Neural crest cell (in vitro differentiated cells): ENCODE results near the gene FUNDC2. TPM values are rescaled to one million over a fixed set of nuclear protein-coding genes. Genes with fewer than 3 reads are reported as not detected.

ENCODE experiments used
- DNase-seq: peaks from one replicate; pipeline ENCODE4 v3.0.0; 2021; ENCODE audit warnings: low read depth, mixed read lengths, low spot score
- H3K27ac Mint-ChIP-seq: one replicate; pipeline ENCODE4 v1.8.0; 2021; ENCODE audit warnings: mild to moderate bottlenecking, mixed read lengths; ENCODE audit not compliant: unreplicated experiment
- H3K27me3 Mint-ChIP-seq: 2 replicates; pipeline ENCODE4 v1.8.0; 2021; ENCODE audit warnings: low read depth, mild to moderate bottlenecking, mixed read lengths
- H3K36me3 Mint-ChIP-seq: 2 replicates; pipeline ENCODE4 v1.8.0; 2021; ENCODE audit warnings: low read depth, mild to moderate bottlenecking, mixed read lengths
- H3K4me1 Mint-ChIP-seq: 2 replicates; pipeline ENCODE4 v1.8.0; 2021; ENCODE audit warnings: mixed read lengths
- H3K4me3 Mint-ChIP-seq: one replicate; pipeline ENCODE4 v1.8.0; 2021; ENCODE audit warnings: mild to moderate bottlenecking, mixed read lengths
- H3K9me3 Mint-ChIP-seq: 2 replicates; pipeline ENCODE4 v1.8.0; 2021; ENCODE audit warnings: mixed read lengths
- CTCF ChIP-seq: fragments of 200-600 bp; sonication (generic); conservative IDR thresholded peaks from 2 replicates; pipeline ENCODE4 v1.5.0; 2021; ENCODE audit warnings: antibody characterized with exemption, mild to moderate bottlenecking
- total RNA-seq: library from RNA; stranded (reverse); gene quantifications from 2 replicates; pipeline ENCODE4 v1.2.1, GENCODE V29; 2021

FUNDC2 gene
- total RNA-seq, 1 donor from 2014 or later = 105 TPM

GRCh38 chrX:155070975-155071693, 44.5 kb downstream of the FUNDC2 start, which contains the start of the genes BRCC3, CMC4 and MTCP1:
TSS of gene BRCC3 (plus strand) at chrX:155071508. CDS start at chrX:155071528, 20 bp downstream.
TSS of gene CMC4 (minus strand) at chrX:155071136. CDS start at chrX:155064023, 7,113 bp downstream.
TSS of gene MTCP1 (minus strand) at chrX:155071136. CDS start at chrX:155066010, 5,126 bp downstream.
- peak within 1 kb of the TSS; percentile 94 for H3K4me3 Mint-ChIP-seq
- H3K27me3 Mint-ChIP-seq = no peaks in the 10 kb centered on the region
- peaks cover 36% of the 10 kb centered on the region for H3K4me1 Mint-ChIP-seq
- H3K27ac Mint-ChIP-seq = peak within 1 kb of the TSS; percentile 94
- peaks cover 4% of the 10 kb centered on the region for H3K36me3 Mint-ChIP-seq
- H3K9me3 Mint-ChIP-seq = no peaks in the 10 kb centered on the region
- DNase-seq = peak; percentile 58
- no peak for TF ChIP-seq CTCF

- no peaks in the 10 kb centered on the region for H3K9me3 Mint-ChIP-seq
- peak overlapping the region; percentile 94 for H3K4me3 Mint-ChIP-seq
- peaks cover 4% of the 10 kb centered on the region for H3K36me3 Mint-ChIP-seq
- TF ChIP-seq CTCF = no peak
- peaks cover 36% of the 10 kb centered on the region for H3K4me1 Mint-ChIP-seq
- H3K27me3 Mint-ChIP-seq = no peaks in the 10 kb centered on the region
- peak; percentile 6 for DNase-seq
- H3K27ac Mint-ChIP-seq = peak overlapping the region; percentile 94
Observed at GRCh38 chrX:155071694-155072280, 45.1 kb downstream of the FUNDC2 start.

- Mint-ChIP-seq H3K27me3 (no peaks in the 10 kb centered on the region), H3K36me3 (peaks cover 27% of the 10 kb centered on the region), H3K9me3 (peaks cover 6% of the 10 kb centered on the region), H3K27ac (no peak overlapping the region), H3K4me1 (no peaks in the 10 kb centered on the region), H3K4me3 (no peak overlapping the region)
- TF ChIP-seq CTCF = peak; percentile 56
- DNase-seq = peak; percentile 14
Observed at GRCh38 chrX:155086202-155086840, 59.7 kb downstream of the FUNDC2 start.

- Mint-ChIP-seq H3K27ac (no peak overlapping the region), H3K9me3 (peaks cover 6% of the 10 kb centered on the region), H3K36me3 (peaks cover 24% of the 10 kb centered on the region), H3K27me3 (no peaks in the 10 kb centered on the region), H3K4me1 (no peaks in the 10 kb centered on the region), H3K4me3 (no peak overlapping the region)
- TF ChIP-seq CTCF = no peak
- DNase-seq = no peak
Observed at GRCh38 chrX:155086961-155087735, 60.5 kb downstream of the FUNDC2 start.

- H3K4me1 Mint-ChIP-seq = no peaks in the 10 kb centered on the region
- H3K4me3 Mint-ChIP-seq = no peak overlapping the region
- no peaks in the 10 kb centered on the region for H3K27me3 Mint-ChIP-seq
- no peaks in the 10 kb centered on the region for H3K9me3 Mint-ChIP-seq
- H3K36me3 Mint-ChIP-seq = peaks cover 22% of the 10 kb centered on the region
- TF ChIP-seq CTCF = peak; percentile 70
- no peak for DNase-seq
- no peak overlapping the region for H3K27ac Mint-ChIP-seq
Observed at GRCh38 chrX:155094468-155095061, 67.9 kb downstream of the FUNDC2 start.
